T47D (cell line): ENCODE data around the gene CELF2.

Experiments used
- DNase-seq, 2 experiments: peaks; one replicate each; pipeline versions ENCODE4 v3.0.0 to v3.0.0-alpha.2; 2011 to 2012; ENCODE audit warnings: low read depth in 1 of 2, low spot score in 1 of 2
- JUND ChIP-seq: IDR thresholded peaks from 2 replicates; pipeline ENCODE4 v1.6.1; 2012; ENCODE audit warnings: low read depth
- in situ Hi-C: cut with HindIII; loops from 2 replicates; pipeline ENCODE4 v1.10.0; 2016; ENCODE audit warnings: low sequenced_read_pairs, low pct_unique_long_range_greater_than_20kb

CELF2 gene

GRCh38 chr10:11290156-11290890 lies 272.7 kb downstream of the CELF2 start:
- DNase-seq: no peak
- TF ChIP-seq JUND: no peak
- in situ Hi-C loops: no loop called here

GRCh38 chr10:11292576-11293302 lies 275.1 kb downstream of the CELF2 start:
- TF ChIP-seq JUND: no peak
- in situ Hi-C loops: no loop called here
- no peak for DNase-seq

GRCh38 chr10:11293332-11293731 lies 275.7 kb downstream of the CELF2 start:
- DNase-seq: no peak
- in situ Hi-C loops: no loop called here
- TF ChIP-seq JUND: no peak

DNA sequence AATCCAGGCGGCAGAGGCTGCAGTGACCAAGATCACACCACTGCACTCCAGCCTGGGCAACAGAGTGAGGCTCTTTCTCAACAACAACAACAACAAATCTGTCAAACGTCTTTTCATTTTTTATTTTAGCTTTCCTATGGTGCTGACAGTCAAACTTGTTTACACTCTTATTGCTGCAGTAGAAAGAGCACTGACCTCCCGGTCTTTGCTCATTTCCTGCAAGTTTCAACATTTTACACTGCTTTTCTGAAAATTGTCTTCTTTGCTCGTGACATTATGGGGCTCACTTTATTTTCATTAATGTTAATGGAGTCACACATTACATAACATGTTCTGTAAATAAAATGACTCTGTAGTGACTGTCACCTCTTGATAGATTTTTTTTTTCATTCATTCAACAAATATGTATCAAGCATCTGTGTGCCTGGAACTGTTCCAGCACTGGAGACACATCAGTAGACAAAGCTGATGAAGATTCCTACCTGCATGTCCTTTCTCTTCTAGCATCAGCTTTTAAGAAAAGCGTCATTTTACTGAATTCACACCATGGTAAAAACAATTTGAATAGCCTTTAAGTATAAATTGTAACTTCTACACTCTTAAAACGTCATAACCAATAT lies 277.3 kb downstream of the CELF2 start:
- DNase-seq: no peak
- in situ Hi-C loops: no loop called here
- no peak for TF ChIP-seq JUND

- in situ Hi-C loops: no loop called here
- DNase-seq: no peak
- no peak for TF ChIP-seq JUND
Observed at GRCh38 chr10:11295492-11295891, 277.8 kb downstream of the CELF2 start.

DNA sequence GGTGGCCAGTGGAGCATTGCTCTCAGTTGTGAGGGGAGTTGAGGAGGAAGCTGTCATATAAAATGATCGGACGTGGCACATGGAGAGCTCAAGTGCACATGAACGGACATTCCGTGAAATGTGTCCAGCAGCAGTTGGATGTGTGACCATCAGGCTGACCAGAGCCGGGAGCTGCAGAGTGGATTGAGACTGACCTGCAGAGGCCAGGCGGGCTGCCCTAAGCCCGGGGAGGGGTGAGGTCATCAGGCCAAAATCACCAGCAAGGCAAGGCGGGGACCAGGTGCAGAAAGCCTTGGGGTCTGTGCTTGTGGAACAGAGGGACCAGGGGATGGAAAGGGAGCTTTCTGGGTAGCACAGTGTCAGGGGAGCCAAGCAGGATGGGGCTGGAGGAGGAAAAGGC lies 279.5 kb downstream of the CELF2 start:
- TF ChIP-seq JUND: no peak
- in situ Hi-C loops: no loop called here
- no peak for DNase-seq

- no peak for TF ChIP-seq JUND
- no peak for DNase-seq
- in situ Hi-C loops: no loop called here
Observed at GRCh38 chr10:11298116-11298515, 280.4 kb downstream of the CELF2 start.

GRCh38 chr10:11299125-11299524 lies 281.5 kb downstream of the CELF2 start:
- no peak for DNase-seq
- no peak for TF ChIP-seq JUND
- in situ Hi-C loops: no loop called here

DNA sequence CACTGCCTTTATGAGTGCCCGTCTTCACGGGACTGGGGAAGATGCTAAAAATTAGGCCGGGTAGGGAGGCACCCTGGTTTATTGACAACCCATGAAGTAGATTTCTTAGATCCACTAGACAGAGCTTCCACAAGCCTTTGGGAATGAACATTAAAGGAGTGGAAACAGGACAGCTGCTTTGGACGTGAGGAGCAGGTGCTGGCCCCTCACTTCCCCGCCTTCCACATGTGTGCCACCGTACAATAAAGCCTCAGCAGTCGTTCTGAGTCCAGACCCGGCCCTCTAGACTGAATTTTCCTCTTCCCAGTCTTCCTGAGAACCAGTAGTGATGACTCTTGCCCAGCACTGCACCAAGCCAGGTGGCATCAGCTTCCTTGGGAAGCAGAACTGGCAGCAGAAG lies 282.4 kb downstream of the CELF2 start:
- TF ChIP-seq JUND: no peak
- in situ Hi-C loops: no loop called here
- no peak for DNase-seq

GRCh38 chr10:11300563-11300962 lies 282.9 kb downstream of the CELF2 start:
- no peak for DNase-seq
- no peak for TF ChIP-seq JUND
- in situ Hi-C loops: no loop called here

- DNase-seq: no peak
- in situ Hi-C loops: no loop called here
Observed at GRCh38 chr10:11301571-11302111, 284.0 kb downstream of the CELF2 start.

GRCh38 chr10:11302181-11302580 lies 284.5 kb downstream of the CELF2 start:
- TF ChIP-seq JUND: no peak
- in situ Hi-C loops: no loop called here
- DNase-seq: no peak

More at GRCh38 chr10:11301571-11302111, 284.0 kb downstream of the CELF2 start:
- no peak for TF ChIP-seq JUND
